Prostate gland (tissue), 2 donors: Measurements from ENCODE around the gene CXXC5.

Source experiments
- CTCF ChIP-seq, 4 experiments: fragments of 200-600 bp in 2 of 4; fragments of 450-650 bp in 2 of 4; sonication (generic) in 2 of 4; IDR thresholded peaks; 1 replicate in 3 of 4; 2 replicates in 1 of 4; pipeline ENCODE4 v1.5.1; 2016 to 2019; ENCODE audit warnings: antibody characterized with exemption in 4 of 4, mild to moderate bottlenecking in 2 of 4, moderate library complexity in 2 of 4
- POLR2A ChIP-seq: fragments of 450-650 bp; IDR thresholded peaks from one replicate; pipeline ENCODE4 v1.6.1; 2016; ENCODE audit warnings: antibody characterized with exemption, mild to moderate bottlenecking
- POLR2AphosphoS5 ChIP-seq: sonication (generic); formaldehyde crosslinking; IDR thresholded peaks from one replicate; pipeline ENCODE4 v1.6.1; 2017; ENCODE audit warnings: antibody characterized with exemption

- TF ChIP-seq CTCF (IDR thresholded peaks at IDR 0.05) (no peak), POLR2A (no peak), POLR2AphosphoS5 (no peak)
Observed at GRCh38 chr5:139630855-139631254, 17.3 kb upstream of the CXXC5 start.
